Lung (tissue), 12 donors: Measurements from ENCODE around the gene RECK. TPM values are rescaled to one million over a fixed set of nuclear protein-coding genes. Genes with fewer than 3 reads are reported as not detected.
"Not testable (repeated sequence)": the region's sequence is repeated elsewhere in the genome, so short reads cannot be mapped to it uniquely, and the experiment has no call there.

ENCODE experiments used
- ATAC-seq: fragments of 200-7000 bp; cut with Tn5 transposase; one replicate; pipeline ENCODE4 v1.9.1; 2020; ENCODE audit warnings: moderate number of reproducible peaks; ENCODE audit not compliant: insufficient read depth, low FRiP score
- DNase-seq, 3 donors: peaks; one replicate each; pipeline ENCODE4 v3.0.0-alpha.2; 2013 to 2017
- H3K27ac ChIP-seq, 2 donors: one replicate each; pipeline ENCODE4 v1.5.1; 2013; ENCODE audit warnings: mild to moderate bottlenecking in 2 of 2, moderate library complexity in 2 of 2, control low read depth in 1 of 2, inconsistent platforms in 1 of 2, low read depth in 1 of 2, low read length in 1 of 2
- H3K27me3 ChIP-seq, 3 donors: one replicate each; pipeline ENCODE4 v1.5.1; 2013; ENCODE audit warnings: low read length in 2 of 3; ENCODE audit not compliant: control insufficient read depth in 3 of 3, insufficient read depth in 3 of 3
- H3K36me3 ChIP-seq, 4 donors: one replicate each; pipeline ENCODE4 v1.5.1; 2013; ENCODE audit warnings: low read length in 4 of 4, mild to moderate bottlenecking in 1 of 4, moderate library complexity in 1 of 4; ENCODE audit not compliant: control insufficient read depth in 4 of 4, insufficient read depth in 4 of 4
- H3K4me1 ChIP-seq, 5 donors: one replicate each; pipeline ENCODE4 v1.5.1; 2013; ENCODE audit warnings: low read length in 5 of 5, mild to moderate bottlenecking in 2 of 5, moderate library complexity in 1 of 5; ENCODE audit not compliant: control insufficient read depth in 5 of 5, insufficient read depth in 5 of 5
- H3K4me3 ChIP-seq: one replicate; pipeline ENCODE4 v1.5.1; 2013; ENCODE audit warnings: mild to moderate bottlenecking, control low read depth, moderate library complexity
- H3K9ac ChIP-seq, 2 donors: one replicate each; pipeline ENCODE4 v1.5.1; 2013; ENCODE audit warnings: low read length in 2 of 2, control low read depth in 1 of 2; ENCODE audit not compliant: insufficient read depth in 1 of 2
- H3K9me3 ChIP-seq, 4 donors: one replicate each; pipeline ENCODE4 v1.5.1; 2013; ENCODE audit warnings: low read length in 3 of 4, mild to moderate bottlenecking in 1 of 4, moderate library complexity in 1 of 4; ENCODE audit not compliant: control insufficient read depth in 4 of 4, insufficient read depth in 3 of 4
- CTCF ChIP-seq: IDR thresholded peaks from 2 replicates; pipeline ENCODE4 v1.5.1; 2012; ENCODE audit warnings: mild to moderate bottlenecking; ENCODE audit errors: control extremely low read depth, extremely low read depth
- WGBS, 2 donors: extraction: QIAGEN DNeasy Blood & Tissue Kit; methylation state at CpG; one replicate each; pipeline ENCODE4 v1.1.7; 2013; 5-methylcytosine and 5-hydroxymethylcytosine counted together
- polyA plus RNA-seq, 2 donors: library from polyadenylated mRNA; stranded (reverse); fragments of 200-250 nt; gene quantifications; one replicate each; pipeline ENCODE4 v1.2.1, GENCODE V29; 2013
- total RNA-seq, 2 donors: library from RNA; depleted of rRNA in 1 of 2; stranded (reverse); fragments of >200 nt in 1 of 2; gene quantifications; one replicate each; pipeline ENCODE4 v1.2.1, GENCODE V29; 2014 to 2021
- donor health status: control.
- donor health status: control.
- donor health status: Bipolar disorder and iron deficiency.
- donor health status: healthy.
- donor health status: DM: yes; HTN: yes; CAD: no.

Gene RECK
- total and polyA plus RNA-seq, 4 donors: 4.5 to 19.3 (median 12.0) TPM

- 57 to 95% methylated on average over 5 of the region's 5 CpGs for WGBS, 2 donors
- Histone ChIP-seq H3K4me1 (no peaks in the 10 kb centered on the region), H3K27me3 (no peaks in the 10 kb centered on the region), H3K36me3 (no peaks in the 10 kb centered on the region), H3K4me3 (no peak overlapping the region), H3K27ac (no peak overlapping the region), H3K9me3 (peaks cover 0 to 7% (median 2%) of the 10 kb centered on the region in 4 donors), H3K9ac (no peak overlapping the region)
- ATAC-seq (no peak), DNase-seq (no peak)
- TF ChIP-seq CTCF: no peak
Observed at GRCh38 chr9:35993976-35994720, 42.6 kb upstream of the RECK start.

GRCh38 chr9:35994959-35995358 lies 41.8 kb upstream of the RECK start:
- no peak for TF ChIP-seq CTCF
- ATAC-seq (no peak), DNase-seq (no peak)
- no peaks in the 10 kb centered on the region for H3K27me3 ChIP-seq
- H3K36me3 ChIP-seq: no peaks in the 10 kb centered on the region
- no peak overlapping the region for H3K9ac ChIP-seq
- H3K4me1 ChIP-seq: no peaks in the 10 kb centered on the region
- H3K9me3 ChIP-seq: peaks cover 0 to 7% (median 2%) of the 10 kb centered on the region in 4 donors
- no peak overlapping the region for H3K4me3 ChIP-seq
- WGBS, 2 donors: 79 to 81% methylated on average over 2 of the region's 2 CpGs
- no peak overlapping the region for H3K27ac ChIP-seq

GRCh38 chr9:35996358-35996970 lies 40.2 kb upstream of the RECK start:
- no peaks in the 10 kb centered on the region for H3K36me3 ChIP-seq
- H3K4me1 ChIP-seq: no peaks in the 10 kb centered on the region
- 71 to 86% methylated on average over 1 of the region's 1 CpG for WGBS, 2 donors
- ATAC-seq (peak; percentile 84), DNase-seq (peak in 2 of 3 donors; percentile 13 to 15)
- peaks cover 0 to 2% (median 0%) of the 10 kb centered on the region in 3 donors for H3K27me3 ChIP-seq
- no peak for TF ChIP-seq CTCF
- peaks cover 0 to 7% (median 2%) of the 10 kb centered on the region in 4 donors for H3K9me3 ChIP-seq
- H3K9ac ChIP-seq: no peak overlapping the region
- H3K27ac ChIP-seq: peak overlapping the region; percentile 49 to 64
- peak overlapping the region; percentile 3 for H3K4me3 ChIP-seq

GRCh38 chr9:35997016-35997415 lies 39.7 kb upstream of the RECK start:
- WGBS, 2 donors: 63 to 72% methylated on average over 4 of the region's 4 CpGs
- H3K9me3 ChIP-seq, H3K27me3 ChIP-seq, H3K36me3 ChIP-seq, H3K4me3 ChIP-seq, H3K9ac ChIP-seq, H3K4me1 ChIP-seq: not testable (repeated sequence)
- DNase-seq (peak in 1 of 3 donors; percentile 4), ATAC-seq (peak; percentile 38)
- H3K27ac ChIP-seq: peak overlapping the region in 1 of 2 donors; percentile 33
